ENCODE measurements around the gene KCNQ5.

The KCNQ5 gene

GRCh38 chr6:72825315-72825911 lies 203.5 kb downstream of the KCNQ5 start:
- H3K23ac ChIP-seq (ENCODE audit: low read depth, low read length, poor library complexity): no peak overlapping the region
- H2BK5ac ChIP-seq (ENCODE audit: low read length): no peak overlapping the region
- no peak overlapping the region for H2AFZ ChIP-seq (ENCODE audit: low read length)
- no peak overlapping the region for H3K4me2 ChIP-seq (ENCODE audit: insufficient read depth, low read length, poor library complexity, severe bottlenecking)
- no peak overlapping the region for H3K27ac ChIP-seq (replicated peaks; ENCODE audit: low read length)
- H3K4me3 ChIP-seq (ENCODE audit: low read length in 2 of 2): no peak overlapping the region
- H2BK120ac ChIP-seq (ENCODE audit: low read depth, low read length): no peak overlapping the region
- no peak overlapping the region for H3K9ac ChIP-seq (ENCODE audit: low read depth, low read length, poor library complexity)
- no peak overlapping the region for H3K18ac ChIP-seq (ENCODE audit: low read length)
- no peak overlapping the region for H2BK15ac ChIP-seq (ENCODE audit: low read length)
- H4K91ac ChIP-seq (ENCODE audit: low read depth, low read length, poor library complexity): no peak overlapping the region
- no peaks in the 10 kb centered on the region for H3K4me1 ChIP-seq (ENCODE audit: control insufficient read depth in 2 of 2, insufficient read depth in 1 of 2, low read depth in 1 of 2, low read length in 2 of 2)
- H3K36me3 ChIP-seq (replicated peaks in 1 of 2; ENCODE audit: control insufficient read depth in 2 of 2, insufficient read depth in 2 of 2, low read length in 2 of 2): no peaks in the 10 kb centered on the region
- H3K9me3 ChIP-seq (replicated peaks in 1 of 2; ENCODE audit: control insufficient read depth in 2 of 2, insufficient read depth in 1 of 2, low read depth in 1 of 2, low read length in 2 of 2): no peaks in the 10 kb centered on the region
- H3K14ac ChIP-seq (ENCODE audit: low read length): no peak overlapping the region
- H4K8ac ChIP-seq (ENCODE audit: low read depth, low read length): no peak overlapping the region
- no peak overlapping the region for H3K4ac ChIP-seq (ENCODE audit: low read length)
- no peak overlapping the region for H2BK12ac ChIP-seq (ENCODE audit: low read length)
- H3K27me3 ChIP-seq (ENCODE audit: control insufficient read depth in 3 of 3, insufficient read depth in 3 of 3, low read depth in 1 of 3, low read length in 3 of 3): no peaks in the 10 kb centered on the region
- no peak for DNase-seq (ENCODE audit: low spot score)
- H3K79me1 ChIP-seq (ENCODE audit: low read depth, low read length): no peaks in the 10 kb centered on the region
- H2AK5ac ChIP-seq (ENCODE audit: low read depth, low read length): no peak overlapping the region

DNA sequence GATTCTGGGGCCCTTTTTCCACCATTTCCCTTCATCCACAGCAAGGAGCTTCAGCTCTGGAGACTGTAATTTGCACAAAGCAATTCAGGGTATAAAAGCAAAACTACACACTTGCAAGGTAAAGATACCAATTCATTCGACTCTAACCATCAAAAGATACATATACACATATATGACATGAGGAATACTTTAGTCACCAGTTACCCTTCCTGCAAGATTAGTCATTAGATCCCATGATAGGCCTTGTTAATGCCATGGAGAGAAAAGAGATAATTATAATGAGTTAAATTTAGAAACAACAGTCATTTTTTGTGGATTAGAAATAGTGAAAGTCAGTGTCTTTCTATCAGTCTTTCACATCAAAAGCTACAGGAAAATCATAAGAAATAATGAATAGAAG lies 204.2 kb downstream of the KCNQ5 start:
- H3K23ac ChIP-seq (ENCODE audit: low read depth, low read length, poor library complexity): no peak overlapping the region
- no peak overlapping the region for H3K27ac ChIP-seq (replicated peaks; ENCODE audit: low read length)
- no peak overlapping the region for H2AK5ac ChIP-seq (ENCODE audit: low read depth, low read length)
- H3K4me1 ChIP-seq (ENCODE audit: control insufficient read depth in 2 of 2, insufficient read depth in 1 of 2, low read depth in 1 of 2, low read length in 2 of 2): no peaks in the 10 kb centered on the region
- H2BK12ac ChIP-seq (ENCODE audit: low read length): no peak overlapping the region
- no peak overlapping the region for H3K14ac ChIP-seq (ENCODE audit: low read length)
- H3K9ac ChIP-seq (ENCODE audit: low read depth, low read length, poor library complexity): no peak overlapping the region
- H4K91ac ChIP-seq (ENCODE audit: low read depth, low read length, poor library complexity): no peak overlapping the region
- no peak overlapping the region for H3K4me3 ChIP-seq (ENCODE audit: low read length in 2 of 2)
- no peak overlapping the region for H2AFZ ChIP-seq (ENCODE audit: low read length)
- H3K79me1 ChIP-seq (ENCODE audit: low read depth, low read length): no peaks in the 10 kb centered on the region
- no peaks in the 10 kb centered on the region for H3K9me3 ChIP-seq (replicated peaks in 1 of 2; ENCODE audit: control insufficient read depth in 2 of 2, insufficient read depth in 1 of 2, low read depth in 1 of 2, low read length in 2 of 2)
- H2BK15ac ChIP-seq (ENCODE audit: low read length): no peak overlapping the region
- no peak overlapping the region for H3K4me2 ChIP-seq (ENCODE audit: insufficient read depth, low read length, poor library complexity, severe bottlenecking)
- no peak overlapping the region for H4K8ac ChIP-seq (ENCODE audit: low read depth, low read length)
- no peak overlapping the region for H2BK120ac ChIP-seq (ENCODE audit: low read depth, low read length)
- no peaks in the 10 kb centered on the region for H3K36me3 ChIP-seq (replicated peaks in 1 of 2; ENCODE audit: control insufficient read depth in 2 of 2, insufficient read depth in 2 of 2, low read length in 2 of 2)
- no peak overlapping the region for H2BK5ac ChIP-seq (ENCODE audit: low read length)
- H3K27me3 ChIP-seq (ENCODE audit: control insufficient read depth in 3 of 3, insufficient read depth in 3 of 3, low read depth in 1 of 3, low read length in 3 of 3): no peaks in the 10 kb centered on the region
- DNase-seq (ENCODE audit: low spot score): no peak
- H3K4ac ChIP-seq (ENCODE audit: low read length): no peak overlapping the region
- no peak overlapping the region for H3K18ac ChIP-seq (ENCODE audit: low read length)
- no CpG with 5 or more reads among the region's 1 CpG for WGBS, 2 donors (ENCODE audit: extremely low coverage in 2 of 2, insufficient read length in 2 of 2, insufficient replicate concordance in 1 of 2)

DNA sequence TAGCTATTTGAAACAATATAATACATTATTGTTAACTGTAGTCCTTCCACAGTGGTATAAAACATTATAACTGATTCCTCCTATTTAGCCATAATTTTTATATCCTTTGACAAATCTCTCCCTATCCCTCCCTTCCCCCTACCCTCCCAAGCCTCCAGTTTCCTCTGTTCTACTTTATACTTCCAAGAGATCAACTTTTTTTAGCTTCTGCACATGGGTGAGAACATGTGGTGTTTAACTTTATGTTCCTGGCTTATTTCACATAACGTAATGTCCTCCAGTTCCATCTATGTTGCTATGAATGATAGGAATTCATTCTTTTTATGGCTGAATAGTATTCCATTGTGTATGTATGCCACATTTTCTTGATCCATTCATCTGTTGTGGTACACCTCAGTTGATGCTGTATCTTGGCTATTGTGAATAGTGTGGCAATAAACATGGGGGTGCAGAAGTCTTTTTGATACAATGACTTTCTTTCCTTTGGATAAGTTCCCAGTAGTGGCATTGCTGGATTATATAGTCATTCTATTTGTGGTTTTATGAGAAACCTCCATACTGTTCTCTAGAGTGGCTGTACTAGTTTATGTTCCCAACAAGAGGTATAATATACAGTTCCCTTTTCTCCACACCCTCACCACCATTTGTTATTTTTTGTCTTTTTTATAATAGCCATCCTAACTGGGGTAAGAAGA lies 205.0 kb downstream of the KCNQ5 start:
- no peaks in the 10 kb centered on the region for H3K79me1 ChIP-seq (ENCODE audit: low read depth, low read length)
- H4K91ac ChIP-seq (ENCODE audit: low read depth, low read length, poor library complexity): no peak overlapping the region
- H3K9me3 ChIP-seq (replicated peaks in 1 of 2; ENCODE audit: control insufficient read depth in 2 of 2, insufficient read depth in 1 of 2, low read depth in 1 of 2, low read length in 2 of 2): no peaks in the 10 kb centered on the region
- no peak overlapping the region for H2AFZ ChIP-seq (ENCODE audit: low read length)
- H3K27ac ChIP-seq (replicated peaks; ENCODE audit: low read length): no peak overlapping the region
- no peak overlapping the region for H3K9ac ChIP-seq (ENCODE audit: low read depth, low read length, poor library complexity)
- H3K23ac ChIP-seq (ENCODE audit: low read depth, low read length, poor library complexity): no peak overlapping the region
- WGBS, 2 donors (ENCODE audit: extremely low coverage in 2 of 2, insufficient read length in 2 of 2, insufficient replicate concordance in 1 of 2): no CpG with 5 or more reads among the region's 1 CpG
- H3K4me1 ChIP-seq (ENCODE audit: control insufficient read depth in 2 of 2, insufficient read depth in 1 of 2, low read depth in 1 of 2, low read length in 2 of 2): no peaks in the 10 kb centered on the region
- no peak overlapping the region for H3K4me3 ChIP-seq (ENCODE audit: low read length in 2 of 2)
- no peak overlapping the region for H2BK5ac ChIP-seq (ENCODE audit: low read length)
- no peak overlapping the region for H3K4me2 ChIP-seq (ENCODE audit: insufficient read depth, low read length, poor library complexity, severe bottlenecking)
- H2BK15ac ChIP-seq (ENCODE audit: low read length): no peak overlapping the region
- no peak overlapping the region for H2BK120ac ChIP-seq (ENCODE audit: low read depth, low read length)
- no peak for DNase-seq (ENCODE audit: low spot score)
- H3K14ac ChIP-seq (ENCODE audit: low read length): no peak overlapping the region
- H3K27me3 ChIP-seq (ENCODE audit: control insufficient read depth in 3 of 3, insufficient read depth in 3 of 3, low read depth in 1 of 3, low read length in 3 of 3): no peaks in the 10 kb centered on the region
- H3K18ac ChIP-seq (ENCODE audit: low read length): no peak overlapping the region
- no peak overlapping the region for H3K4ac ChIP-seq (ENCODE audit: low read length)
- H4K8ac ChIP-seq (ENCODE audit: low read depth, low read length): no peak overlapping the region
- no peaks in the 10 kb centered on the region for H3K36me3 ChIP-seq (replicated peaks in 1 of 2; ENCODE audit: control insufficient read depth in 2 of 2, insufficient read depth in 2 of 2, low read length in 2 of 2)
- no peak overlapping the region for H2AK5ac ChIP-seq (ENCODE audit: low read depth, low read length)
- H2BK12ac ChIP-seq (ENCODE audit: low read length): no peak overlapping the region

GRCh38 chr6:72828904-72829303 lies 207.0 kb downstream of the KCNQ5 start:
- Histone ChIP-seq H3K4me3 (ENCODE audit: low read length in 2 of 2) (no peak overlapping the region), H3K4me1 (ENCODE audit: control insufficient read depth in 2 of 2, insufficient read depth in 1 of 2, low read depth in 1 of 2, low read length in 2 of 2) (no peaks in the 10 kb centered on the region), H4K8ac (ENCODE audit: low read depth, low read length) (no peak overlapping the region), H2BK12ac (ENCODE audit: low read length) (no peak overlapping the region), H4K91ac (ENCODE audit: low read depth, low read length, poor library complexity) (no peak overlapping the region), H2BK5ac (ENCODE audit: low read length) (no peak overlapping the region), H3K9ac (ENCODE audit: low read depth, low read length, poor library complexity) (no peak overlapping the region), H2AK5ac (ENCODE audit: low read depth, low read length) (no peak overlapping the region), H2BK15ac (ENCODE audit: low read length) (no peak overlapping the region), H3K9me3 (replicated peaks in 1 of 2; ENCODE audit: control insufficient read depth in 2 of 2, insufficient read depth in 1 of 2, low read depth in 1 of 2, low read length in 2 of 2) (no peaks in the 10 kb centered on the region), H3K79me1 (ENCODE audit: low read depth, low read length) (no peaks in the 10 kb centered on the region), H3K14ac (ENCODE audit: low read length) (no peak overlapping the region), H3K4ac (ENCODE audit: low read length) (no peak overlapping the region), H3K23ac (ENCODE audit: low read depth, low read length, poor library complexity) (no peak overlapping the region), H2BK120ac (ENCODE audit: low read depth, low read length) (no peak overlapping the region), H3K27me3 (ENCODE audit: control insufficient read depth in 3 of 3, insufficient read depth in 3 of 3, low read depth in 1 of 3, low read length in 3 of 3) (no peaks in the 10 kb centered on the region), H2AFZ (ENCODE audit: low read length) (no peak overlapping the region), H3K27ac (replicated peaks; ENCODE audit: low read length) (no peak overlapping the region), H3K36me3 (replicated peaks in 1 of 2; ENCODE audit: control insufficient read depth in 2 of 2, insufficient read depth in 2 of 2, low read length in 2 of 2) (no peaks in the 10 kb centered on the region), H3K18ac (ENCODE audit: low read length) (no peak overlapping the region), H3K4me2 (ENCODE audit: insufficient read depth, low read length, poor library complexity, severe bottlenecking) (no peak overlapping the region)
- DNase-seq (ENCODE audit: low spot score): no peak
- no CpG with 5 or more reads among the region's 2 CpGs for WGBS, 2 donors (ENCODE audit: extremely low coverage in 2 of 2, insufficient read length in 2 of 2, insufficient replicate concordance in 1 of 2)
